GM18867 (cell line): ENCODE results near the gene STAG3.
"Not testable (repeated sequence)": the region's sequence is repeated elsewhere in the genome, so short reads cannot be mapped to it uniquely, and the experiment has no call there.

Experiments
- ATAC-seq: cut with Tn5 transposase; IDR thresholded peaks from one replicate; pipeline ENCODE4 v1.9.1; 2021; ENCODE audit warnings: mild to moderate bottlenecking, moderate library complexity; ENCODE audit not compliant: unreplicated experiment

The STAG3 gene

GRCh38 chr7:100210805-100211204 lies 33.1 kb downstream of the STAG3 start:
- ATAC-seq = no peak

- ATAC-seq = no peak
Measured at GRCh38 chr7:100211342-100211780, 33.6 kb downstream of the STAG3 start.

GRCh38 chr7:100212631-100213286 lies 35.0 kb downstream of the STAG3 start:
- no peak for ATAC-seq

GRCh38 chr7:100213672-100214071 lies 36.0 kb downstream of the STAG3 start:
- no peak for ATAC-seq

- not testable (repeated sequence) for ATAC-seq
Measured at GRCh38 chr7:100214356-100214755, 36.6 kb downstream of the STAG3 start.

- ATAC-seq = no peak
Measured at GRCh38 chr7:100215895-100216294, 38.2 kb downstream of the STAG3 start.

- peak; percentile 7 for ATAC-seq
Measured at GRCh38 chr7:100217934-100218333, 40.2 kb downstream of the STAG3 start.

GRCh38 chr7:100219271-100219737 lies 41.6 kb downstream of the STAG3 start:
- ATAC-seq = no peak

- ATAC-seq = not testable (repeated sequence)
Measured at GRCh38 chr7:100219801-100220585, 42.3 kb downstream of the STAG3 start, which contains the start of gene PVRIG. Gene PVRIG, plus strand, starts transcription at chr7:100219949. Its CDS starts 22 bp downstream, at chr7:100219971.

GRCh38 chr7:100220586-100221230 lies 43.0 kb downstream of the STAG3 start:
- ATAC-seq = peak; percentile 7

GRCh38 chr7:100221231-100221718 lies 43.6 kb downstream of the STAG3 start:
- ATAC-seq = peak; percentile 53

- ATAC-seq = no peak
Measured at GRCh38 chr7:100221767-100222444, 44.2 kb downstream of the STAG3 start.

- no peak for ATAC-seq
Measured at GRCh38 chr7:100222445-100223132, 44.9 kb downstream of the STAG3 start.

- not testable (repeated sequence) for ATAC-seq
Measured at GRCh38 chr7:100223376-100223927, 45.7 kb downstream of the STAG3 start.

GRCh38 chr7:100224891-100225290 lies 47.2 kb downstream of the STAG3 start:
- ATAC-seq = not testable (repeated sequence)

- ATAC-seq = not testable (repeated sequence)
Measured at GRCh38 chr7:100234660-100235317, 57.1 kb downstream of the STAG3 start.

- ATAC-seq = not testable (repeated sequence)
Measured at GRCh38 chr7:100239975-100240374, 62.3 kb downstream of the STAG3 start.

- not testable (repeated sequence) for ATAC-seq
Measured at GRCh38 chr7:100243385-100243784, 65.7 kb downstream of the STAG3 start.

GRCh38 chr7:100244988-100245605 lies 67.4 kb downstream of the STAG3 start:
- not testable (repeated sequence) for ATAC-seq
